NB4 (cell line): ENCODE data around the gene USF2.

Experiments used
- POLR2A ChIP-seq: IDR thresholded peaks from 2 replicates; pipeline ENCODE4 v1.6.1; 2011; ENCODE audit warnings: mild to moderate bottlenecking; ENCODE audit not compliant: insufficient read length; ENCODE audit errors: extremely low read depth
- TF ChIP-seq, protein P1 (sequence below): IDR thresholded peaks from one replicate; pipeline ENCODE4 v1.5.1; 2012; ENCODE audit warnings: low read depth, low read length
- TF ChIP-seq, protein P2 (sequence below): IDR thresholded peaks from 2 replicates; pipeline ENCODE4 v1.6.1; 2011; ENCODE audit warnings: low read depth, low read length

GRCh38 chr19:35276706-35277281 is 8.0 kb downstream of the USF2 start:
- TF ChIP-seq POLR2A = no peak
- TF ChIP-seq, protein P1, sequence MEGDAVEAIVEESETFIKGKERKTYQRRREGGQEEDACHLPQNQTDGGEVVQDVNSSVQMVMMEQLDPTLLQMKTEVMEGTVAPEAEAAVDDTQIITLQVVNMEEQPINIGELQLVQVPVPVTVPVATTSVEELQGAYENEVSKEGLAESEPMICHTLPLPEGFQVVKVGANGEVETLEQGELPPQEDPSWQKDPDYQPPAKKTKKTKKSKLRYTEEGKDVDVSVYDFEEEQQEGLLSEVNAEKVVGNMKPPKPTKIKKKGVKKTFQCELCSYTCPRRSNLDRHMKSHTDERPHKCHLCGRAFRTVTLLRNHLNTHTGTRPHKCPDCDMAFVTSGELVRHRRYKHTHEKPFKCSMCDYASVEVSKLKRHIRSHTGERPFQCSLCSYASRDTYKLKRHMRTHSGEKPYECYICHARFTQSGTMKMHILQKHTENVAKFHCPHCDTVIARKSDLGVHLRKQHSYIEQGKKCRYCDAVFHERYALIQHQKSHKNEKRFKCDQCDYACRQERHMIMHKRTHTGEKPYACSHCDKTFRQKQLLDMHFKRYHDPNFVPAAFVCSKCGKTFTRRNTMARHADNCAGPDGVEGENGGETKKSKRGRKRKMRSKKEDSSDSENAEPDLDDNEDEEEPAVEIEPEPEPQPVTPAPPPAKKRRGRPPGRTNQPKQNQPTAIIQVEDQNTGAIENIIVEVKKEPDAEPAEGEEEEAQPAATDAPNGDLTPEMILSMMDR = no peak
- TF ChIP-seq, protein P2, sequence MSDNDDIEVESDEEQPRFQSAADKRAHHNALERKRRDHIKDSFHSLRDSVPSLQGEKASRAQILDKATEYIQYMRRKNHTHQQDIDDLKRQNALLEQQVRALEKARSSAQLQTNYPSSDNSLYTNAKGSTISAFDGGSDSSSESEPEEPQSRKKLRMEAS = no peak
